Gastrocnemius medialis (tissue), 4 donors: Measurements from ENCODE around the gene AHRR.

Experiments used
- POLR2A ChIP-seq, 2 donors: fragments of 450-650 bp; IDR thresholded peaks; one replicate each; pipeline ENCODE4 v1.6.1; 2017; ENCODE audit warnings: antibody characterized with exemption in 2 of 2, mild to moderate bottlenecking in 2 of 2, moderate library complexity in 2 of 2
- TF ChIP-seq, protein P1 (sequence below), 5 experiments: fragments of 450-650 bp in 3 of 5; fragments of 200-600 bp in 2 of 5; sonication (generic) in 2 of 5; IDR thresholded peaks in 4 of 5; conservative IDR thresholded peaks in 1 of 5; 1 replicate in 4 of 5; 2 replicates in 1 of 5; pipeline ENCODE4 v1.5.1; 2016 to 2019; ENCODE audit warnings: antibody characterized with exemption in 5 of 5, mild to moderate bottlenecking in 3 of 5, moderate library complexity in 3 of 5

DNA sequence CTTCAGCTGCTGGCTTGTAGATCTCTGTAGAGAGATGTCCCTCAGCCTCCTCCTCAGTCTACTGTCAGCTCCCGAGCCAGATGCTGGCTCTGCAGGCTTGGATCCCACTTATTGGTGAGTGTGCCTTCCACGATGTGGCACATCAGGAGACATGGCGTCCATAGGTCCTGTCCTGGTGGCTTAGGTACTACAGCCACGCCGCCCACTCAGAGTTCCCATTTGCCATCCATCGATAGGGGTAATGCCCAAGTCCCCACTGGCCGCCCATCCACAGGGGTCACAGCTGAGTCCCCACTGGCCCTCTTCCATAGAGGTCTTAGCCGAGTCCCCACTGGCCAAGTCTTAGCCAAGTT, 138.7 kb downstream of the AHRR start:
- TF ChIP-seq, protein P1, sequence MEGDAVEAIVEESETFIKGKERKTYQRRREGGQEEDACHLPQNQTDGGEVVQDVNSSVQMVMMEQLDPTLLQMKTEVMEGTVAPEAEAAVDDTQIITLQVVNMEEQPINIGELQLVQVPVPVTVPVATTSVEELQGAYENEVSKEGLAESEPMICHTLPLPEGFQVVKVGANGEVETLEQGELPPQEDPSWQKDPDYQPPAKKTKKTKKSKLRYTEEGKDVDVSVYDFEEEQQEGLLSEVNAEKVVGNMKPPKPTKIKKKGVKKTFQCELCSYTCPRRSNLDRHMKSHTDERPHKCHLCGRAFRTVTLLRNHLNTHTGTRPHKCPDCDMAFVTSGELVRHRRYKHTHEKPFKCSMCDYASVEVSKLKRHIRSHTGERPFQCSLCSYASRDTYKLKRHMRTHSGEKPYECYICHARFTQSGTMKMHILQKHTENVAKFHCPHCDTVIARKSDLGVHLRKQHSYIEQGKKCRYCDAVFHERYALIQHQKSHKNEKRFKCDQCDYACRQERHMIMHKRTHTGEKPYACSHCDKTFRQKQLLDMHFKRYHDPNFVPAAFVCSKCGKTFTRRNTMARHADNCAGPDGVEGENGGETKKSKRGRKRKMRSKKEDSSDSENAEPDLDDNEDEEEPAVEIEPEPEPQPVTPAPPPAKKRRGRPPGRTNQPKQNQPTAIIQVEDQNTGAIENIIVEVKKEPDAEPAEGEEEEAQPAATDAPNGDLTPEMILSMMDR (IDR thresholded peaks at IDR 0.05 in 4 of 5, conservative IDR thresholded peaks at IDR 0.05 in 1 of 5): no peak
- no peak for TF ChIP-seq POLR2A (IDR thresholded peaks at IDR 0.05)
